Esophagus muscularis mucosa (tissue), 3 donors: Measurements from ENCODE around the gene RPH3AL.
"Not testable (repeated sequence)": the region's sequence is repeated elsewhere in the genome, so short reads cannot be mapped to it uniquely, and the experiment has no call there.

ENCODE experiments used
- CTCF ChIP-seq, 3 experiments: fragments of 200-600 bp in 2 of 3; fragments of 450-650 bp in 1 of 3; sonication (generic) in 2 of 3; IDR thresholded peaks; one replicate each; pipeline ENCODE4 v1.5.1; 2017 to 2019; ENCODE audit warnings: antibody characterized with exemption in 3 of 3, mild to moderate bottlenecking in 2 of 3, moderate library complexity in 1 of 3
- POLR2A ChIP-seq: fragments of 450-650 bp; IDR thresholded peaks from one replicate; pipeline ENCODE4 v1.6.1; 2017; ENCODE audit warnings: antibody characterized with exemption, moderate library complexity, mild to moderate bottlenecking, low read depth

- not testable (repeated sequence) for TF ChIP-seq CTCF (IDR thresholded peaks at IDR 0.05); POLR2A
Observed at GRCh38 chr17:314614-314944, 38.0 kb downstream of the RPH3AL start.
